Measurements from ENCODE around the gene KMT2E. TPM values are rescaled to one million over a fixed set of nuclear protein-coding genes. Genes with fewer than 3 reads are reported as not detected.

The KMT2E gene
- total RNA-seq = 100 to 1,000 TPM in 1 of 2 experiments, 10 to 100 TPM in 1; 95.1 to 105 TPM

DNA sequence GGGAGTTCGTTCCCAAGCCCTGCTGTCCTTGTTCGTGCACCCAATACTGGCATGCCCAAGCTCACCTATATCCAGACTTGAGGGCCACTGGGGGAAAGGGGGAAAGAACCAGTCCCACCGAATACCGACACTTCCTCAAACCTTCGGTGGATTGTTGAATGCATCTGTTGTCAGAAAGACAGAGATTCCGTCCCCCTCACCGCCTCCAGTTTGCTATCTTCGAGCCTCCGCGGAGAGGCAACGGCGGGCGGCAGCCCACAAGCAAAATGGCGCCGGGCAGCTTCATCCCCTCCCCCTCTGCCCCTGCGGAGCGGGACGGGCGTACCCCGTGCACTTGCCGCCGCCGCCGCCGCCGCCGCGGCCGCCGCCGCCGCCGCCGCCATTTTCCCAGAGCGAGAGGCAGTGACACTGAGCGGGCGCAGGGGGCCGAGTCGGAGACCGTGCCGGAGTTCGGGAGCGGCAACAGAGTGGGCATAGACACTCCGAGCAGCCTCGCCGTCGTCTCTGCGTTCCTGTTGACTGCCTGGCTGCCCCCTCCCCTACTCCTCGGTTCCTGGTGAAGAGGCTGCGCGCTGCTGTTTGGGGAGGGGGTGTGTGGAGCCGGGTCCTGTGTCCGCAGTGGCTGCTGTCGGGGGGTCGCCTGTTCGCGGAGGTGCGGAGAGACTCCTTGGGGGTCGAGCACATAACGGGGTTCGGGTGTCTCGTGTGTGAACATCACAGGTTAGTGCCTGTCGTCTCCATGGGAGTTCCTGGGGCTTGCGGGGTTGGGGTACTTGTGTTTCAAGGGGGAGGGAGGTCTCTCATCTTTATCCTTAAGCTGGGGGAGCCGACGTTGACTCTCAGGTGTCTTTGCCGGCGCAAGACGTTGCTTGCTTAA, at the start of gene KMT2E:
TSS of gene KMT2E (plus strand) at position 390 of the 877 bp plus-strand sequence. CDS start 26,748 bp downstream, outside the sequence.
- peaks cover 76% of the 10 kb centered on the region for H3K36me3 Mint-ChIP-seq (ENCODE audit: low read depth)
- ChIA-PET POLR2A (interaction anchor here (0.5 to 13.8 kb wide), 37 partner anchors 9 to 1667 kb away, joined by 3 to 373 read pairs (median 3); partner anchors contain the start of genes PSMC2, RINT1 and SRPK2), CTCF (interaction anchor here (0.7 to 5.8 kb wide), 7 partner anchors 11 to 92 kb away, joined by 3 to 82 read pairs (median 4); no protein-coding TSS in a partner anchor)
- ATAC-seq (peak; percentile 32), DNase-seq (peak; percentile 93)
- peak within 1 kb of the TSS; percentile 99 for H3K27ac Mint-ChIP-seq
- H3K4me3 Mint-ChIP-seq = peak within 1 kb of the TSS; percentile 99
- peaks cover 2% of the 10 kb centered on the region for H3K27me3 Mint-ChIP-seq (ENCODE audit: low read depth)
- H3K4me1 Mint-ChIP-seq (ENCODE audit: low read depth) = peaks cover 31% of the 10 kb centered on the region
- no peaks in the 10 kb centered on the region for H3K9me3 Mint-ChIP-seq (ENCODE audit: insufficient read depth)

DNA sequence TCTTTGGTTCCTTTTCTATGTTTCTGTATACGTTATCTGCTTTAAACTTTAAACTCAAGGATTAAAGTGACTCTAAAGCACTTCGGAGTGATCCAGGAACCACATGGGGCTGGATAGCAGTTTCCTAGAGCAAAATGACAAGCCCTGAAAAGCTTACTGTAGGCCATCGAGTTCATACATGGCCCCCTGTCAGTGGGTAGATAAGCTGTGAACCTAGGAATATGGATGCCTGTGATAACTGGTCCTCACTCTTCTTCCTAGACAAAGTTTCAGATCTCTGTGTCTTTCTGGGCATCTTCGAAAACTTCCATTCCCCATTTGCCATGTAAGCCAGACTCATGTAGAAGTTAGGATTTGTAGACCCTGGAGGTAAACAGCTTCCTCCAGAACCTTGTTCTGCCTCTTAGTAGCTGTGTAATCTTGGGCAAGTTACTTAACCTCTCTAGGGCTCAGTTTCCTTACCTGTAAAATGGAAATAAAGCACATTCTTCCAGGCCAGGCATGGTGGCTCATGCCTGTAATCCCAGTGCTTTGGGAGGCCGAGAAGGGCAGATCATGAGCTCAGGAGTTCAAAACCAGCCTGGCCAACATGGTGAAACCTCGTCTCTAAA, 49.3 kb upstream of the KMT2E start:
- H3K27ac Mint-ChIP-seq = no peak overlapping the region
- DNase-seq (no peak), ATAC-seq (no peak)
- H3K9me3 Mint-ChIP-seq (ENCODE audit: insufficient read depth) = no peaks in the 10 kb centered on the region
- ChIA-PET CTCF (interaction anchor here (1.2 to 8.8 kb wide), 2 partner anchors 16 to 81 kb away, joined by 3 to 86 read pairs; no protein-coding TSS in a partner anchor), POLR2A (interaction anchor here (0.6 kb wide), 1 partner anchor 145 kb away, joined by 3 read pairs; no protein-coding TSS in a partner anchor)
- H3K36me3 Mint-ChIP-seq (ENCODE audit: low read depth) = peaks cover 17% of the 10 kb centered on the region
- no peak overlapping the region for H3K4me3 Mint-ChIP-seq
- no peaks in the 10 kb centered on the region for H3K27me3 Mint-ChIP-seq (ENCODE audit: low read depth)
- H3K4me1 Mint-ChIP-seq (ENCODE audit: low read depth) = peaks cover 26% of the 10 kb centered on the region

DNA sequence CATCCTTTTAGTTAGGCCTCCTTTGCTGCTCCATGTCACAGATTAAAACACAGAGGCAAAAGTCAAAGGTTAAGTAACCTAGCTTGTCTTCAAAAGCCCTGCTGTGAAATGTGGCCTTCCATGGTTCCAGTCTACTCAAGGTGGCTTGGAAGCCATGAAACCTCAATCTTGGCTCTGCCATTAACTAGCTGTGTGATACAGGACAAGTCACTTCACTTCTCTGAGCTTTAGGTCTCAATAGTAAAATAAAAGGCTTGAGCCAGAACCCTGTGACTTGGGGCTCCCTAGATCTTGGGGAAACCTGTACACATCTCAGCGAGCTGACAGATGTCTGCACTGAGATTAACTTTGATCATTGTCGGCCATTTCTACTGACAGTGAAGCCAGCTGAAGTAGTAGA, 48.0 kb upstream of the KMT2E start:
- Mint-ChIP-seq H3K27ac (no peak overlapping the region), H3K4me1 (ENCODE audit: low read depth) (peaks cover 22% of the 10 kb centered on the region), H3K27me3 (ENCODE audit: low read depth) (no peaks in the 10 kb centered on the region), H3K9me3 (ENCODE audit: insufficient read depth) (no peaks in the 10 kb centered on the region), H3K36me3 (ENCODE audit: low read depth) (peaks cover 17% of the 10 kb centered on the region), H3K4me3 (no peak overlapping the region)
- DNase-seq = no peak
- ChIA-PET POLR2A (interaction anchor here (1.1 to 2.3 kb wide), 5 partner anchors 9 to 48 kb away, joined by 4 to 11 read pairs (median 5); partner anchors contain the start of gene KMT2E), CTCF (interaction anchor here (1.0 to 8.8 kb wide), 4 partner anchors 15 to 83 kb away, joined by 3 to 86 read pairs (median 4); no protein-coding TSS in a partner anchor)
- ATAC-seq = no peak

- ChIA-PET POLR2A (interaction anchor here (0.8 to 2.3 kb wide), 6 partner anchors 16 to 150 kb away, joined by 3 to 11 read pairs (median 4); no protein-coding TSS in a partner anchor), CTCF (interaction anchor here (1.0 to 8.8 kb wide), 3 partner anchors 14 to 45 kb away, joined by 4 to 86 read pairs (median 4); no protein-coding TSS in a partner anchor)
- Mint-ChIP-seq H3K4me1 (ENCODE audit: low read depth) (peaks cover 18% of the 10 kb centered on the region), H3K4me3 (no peak overlapping the region), H3K27ac (no peak overlapping the region), H3K36me3 (ENCODE audit: low read depth) (peaks cover 17% of the 10 kb centered on the region), H3K9me3 (ENCODE audit: insufficient read depth) (no peaks in the 10 kb centered on the region), H3K27me3 (ENCODE audit: low read depth) (no peaks in the 10 kb centered on the region)
- no peak for DNase-seq
- no peak for ATAC-seq
Measured at GRCh38 chr7:104967088-104967487, 46.9 kb upstream of the KMT2E start.

GRCh38 chr7:104967595-104967994, 46.4 kb upstream of the KMT2E start:
- Mint-ChIP-seq H3K4me3 (no peak overlapping the region), H3K36me3 (ENCODE audit: low read depth) (peaks cover 17% of the 10 kb centered on the region), H3K4me1 (ENCODE audit: low read depth) (peaks cover 13% of the 10 kb centered on the region), H3K9me3 (ENCODE audit: insufficient read depth) (no peaks in the 10 kb centered on the region), H3K27me3 (ENCODE audit: low read depth) (no peaks in the 10 kb centered on the region), H3K27ac (no peak overlapping the region)
- peak; percentile 8 for ATAC-seq
- ChIA-PET CTCF (interaction anchor here (8.8 kb wide), 1 partner anchor 13 kb away, joined by 86 read pairs; no protein-coding TSS in a partner anchor), POLR2A (interaction anchor here (0.8 to 2.3 kb wide), 5 partner anchors 15 to 150 kb away, joined by 3 to 11 read pairs (median 4); no protein-coding TSS in a partner anchor)
- no peak for DNase-seq

GRCh38 chr7:104968648-104969047, 45.4 kb upstream of the KMT2E start:
- ChIA-PET POLR2A (no interaction called here), CTCF (interaction anchor here (8.8 kb wide), 1 partner anchor 12 kb away, joined by 86 read pairs; no protein-coding TSS in a partner anchor)
- Mint-ChIP-seq H3K9me3 (ENCODE audit: insufficient read depth) (no peaks in the 10 kb centered on the region), H3K4me1 (ENCODE audit: low read depth) (peaks cover 5% of the 10 kb centered on the region), H3K27me3 (ENCODE audit: low read depth) (no peaks in the 10 kb centered on the region), H3K4me3 (no peak overlapping the region), H3K27ac (no peak overlapping the region), H3K36me3 (ENCODE audit: low read depth) (peaks cover 8% of the 10 kb centered on the region)
- DNase-seq = no peak
- ATAC-seq = no peak

DNA sequence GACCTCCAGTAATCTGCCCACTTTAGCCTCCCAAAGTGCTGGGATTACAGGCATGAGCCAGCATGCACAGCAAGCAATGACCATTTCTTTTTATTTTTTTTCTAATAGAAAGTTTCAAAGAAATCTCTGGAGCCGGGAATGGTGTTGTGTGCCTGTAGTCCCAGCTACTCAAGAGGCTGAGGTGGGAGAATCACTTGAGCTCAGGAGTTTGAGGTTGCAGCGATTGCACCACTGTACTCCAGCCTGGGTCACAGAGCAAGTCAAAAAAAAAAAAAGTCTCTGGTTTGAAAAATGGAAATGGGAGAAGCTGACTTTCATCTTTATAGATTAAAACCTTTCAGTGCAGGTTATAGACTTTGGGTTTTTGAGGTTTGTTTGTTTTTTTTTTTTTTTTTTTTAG, 44.8 kb upstream of the KMT2E start:
- ChIA-PET POLR2A (no interaction called here), CTCF (interaction anchor here (0.6 to 8.8 kb wide), 2 partner anchors 11 to 90 kb away, joined by 3 to 86 read pairs; no protein-coding TSS in a partner anchor)
- peaks cover under 1% of the 10 kb centered on the region for H3K4me1 Mint-ChIP-seq (ENCODE audit: low read depth)
- DNase-seq (no peak), ATAC-seq (no peak)
- H3K9me3 Mint-ChIP-seq (ENCODE audit: insufficient read depth) = no peaks in the 10 kb centered on the region
- H3K27ac Mint-ChIP-seq = no peak overlapping the region
- H3K36me3 Mint-ChIP-seq (ENCODE audit: low read depth) = peaks cover 7% of the 10 kb centered on the region
- no peaks in the 10 kb centered on the region for H3K27me3 Mint-ChIP-seq (ENCODE audit: low read depth)
- no peak overlapping the region for H3K4me3 Mint-ChIP-seq

GRCh38 chr7:104971290-104972071, 42.5 kb upstream of the KMT2E start:
- H3K27me3 Mint-ChIP-seq (ENCODE audit: low read depth) = no peaks in the 10 kb centered on the region
- no peak for ATAC-seq
- H3K4me3 Mint-ChIP-seq = no peak overlapping the region
- peaks cover 4% of the 10 kb centered on the region for H3K36me3 Mint-ChIP-seq (ENCODE audit: low read depth)
- ChIA-PET CTCF (interaction anchor here (8.8 kb wide), 1 partner anchor 9 kb away, joined by 86 read pairs; no protein-coding TSS in a partner anchor), POLR2A (no interaction called here)
- no peak overlapping the region for H3K27ac Mint-ChIP-seq
- DNase-seq = no peak
- no peaks in the 10 kb centered on the region for H3K9me3 Mint-ChIP-seq (ENCODE audit: insufficient read depth)
- H3K4me1 Mint-ChIP-seq (ENCODE audit: low read depth) = no peaks in the 10 kb centered on the region

- no peaks in the 10 kb centered on the region for H3K9me3 Mint-ChIP-seq (ENCODE audit: insufficient read depth)
- ATAC-seq = no peak
- no peak overlapping the region for H3K4me3 Mint-ChIP-seq
- no peak overlapping the region for H3K27ac Mint-ChIP-seq
- no peak for DNase-seq
- no peaks in the 10 kb centered on the region for H3K4me1 Mint-ChIP-seq (ENCODE audit: low read depth)
- POLR2A ChIA-PET = interaction anchor here (0.9 kb wide), 1 partner anchor 41 kb away, joined by 3 read pairs; the partner anchor contains the start of gene KMT2E
- peaks cover 5% of the 10 kb centered on the region for H3K36me3 Mint-ChIP-seq (ENCODE audit: low read depth)
- H3K27me3 Mint-ChIP-seq (ENCODE audit: low read depth) = no peaks in the 10 kb centered on the region
- CTCF ChIA-PET = interaction anchor here (8.8 kb wide), 1 partner anchor 8 kb away, joined by 86 read pairs; no protein-coding TSS in a partner anchor
Measured at GRCh38 chr7:104972500-104972899, 41.5 kb upstream of the KMT2E start.

GRCh38 chr7:104973227-104973626, 40.8 kb upstream of the KMT2E start:
- Mint-ChIP-seq H3K36me3 (ENCODE audit: low read depth) (peaks cover 5% of the 10 kb centered on the region), H3K4me3 (no peak overlapping the region), H3K4me1 (ENCODE audit: low read depth) (no peaks in the 10 kb centered on the region), H3K27ac (no peak overlapping the region), H3K9me3 (ENCODE audit: insufficient read depth) (no peaks in the 10 kb centered on the region), H3K27me3 (ENCODE audit: low read depth) (no peaks in the 10 kb centered on the region)
- ChIA-PET CTCF (interaction anchor here (8.8 kb wide), 1 partner anchor 7 kb away, joined by 86 read pairs; no protein-coding TSS in a partner anchor), POLR2A (interaction anchor here (0.6 to 0.8 kb wide), 2 partner anchors 113 to 210 kb away, joined by 3 read pairs; no protein-coding TSS in a partner anchor)
- ATAC-seq = no peak
- DNase-seq = no peak
